GM12864 (cell line): ENCODE measurements around the gene CACNA1E.

ENCODE experiments used
- DNase-seq: peaks from one replicate; pipeline ENCODE4 v3.0.0-alpha.2; 2011; ENCODE audit warnings: low read depth
- H3K4me3 ChIP-seq: 2 replicates; pipeline ENCODE4 v1.5.1; 2011; ENCODE audit warnings: mild to moderate bottlenecking, low read depth, low read length, control low read depth
- TF ChIP-seq, protein P1 (sequence below): IDR thresholded peaks from 2 replicates; pipeline ENCODE4 v1.5.1; 2011; ENCODE audit warnings: low read depth, mild to moderate bottlenecking, moderate library complexity, low read length, control low read depth, inconsistent platforms; ENCODE audit errors: missing control alignments

Gene CACNA1E

DNA sequence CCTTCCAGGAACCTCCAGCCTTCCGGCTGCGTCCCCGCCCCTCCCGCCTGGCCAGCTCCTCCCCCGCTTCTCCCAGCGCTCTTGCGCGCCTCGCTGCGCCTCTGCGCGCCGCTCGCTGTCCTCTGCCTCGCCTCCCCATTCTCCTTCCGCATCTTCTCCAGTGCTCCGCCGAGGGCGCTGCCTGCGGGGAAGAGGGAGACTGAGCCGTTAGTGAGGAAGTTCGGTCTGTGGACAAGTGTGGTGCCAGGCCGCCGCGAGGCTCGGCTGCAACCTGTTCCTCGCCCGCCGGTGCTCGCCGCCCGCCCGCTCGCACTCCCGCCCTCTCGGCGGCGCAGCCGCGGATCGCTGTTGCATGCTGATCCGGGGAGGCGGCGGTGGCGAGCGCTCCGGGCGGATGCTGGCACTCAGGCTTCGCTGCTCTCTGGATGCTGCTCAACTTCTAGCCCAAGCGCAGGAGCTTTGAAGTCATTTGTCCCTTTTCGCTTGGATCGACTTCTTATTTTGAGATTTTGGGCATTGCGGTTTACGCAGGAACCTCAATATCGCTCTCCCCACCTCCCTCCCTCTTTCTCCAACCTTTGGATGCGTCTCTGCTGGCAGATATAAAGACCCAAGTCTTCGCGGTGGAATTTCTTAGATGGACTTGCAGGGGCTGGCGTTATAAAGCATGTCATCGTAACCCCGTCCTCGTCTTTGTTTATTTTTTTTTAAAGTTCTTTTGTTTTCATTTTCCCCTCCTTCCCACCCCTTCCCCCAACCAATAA is 614 bp upstream of the CACNA1E start:
- no peak for DNase-seq
- TF ChIP-seq, protein P1, sequence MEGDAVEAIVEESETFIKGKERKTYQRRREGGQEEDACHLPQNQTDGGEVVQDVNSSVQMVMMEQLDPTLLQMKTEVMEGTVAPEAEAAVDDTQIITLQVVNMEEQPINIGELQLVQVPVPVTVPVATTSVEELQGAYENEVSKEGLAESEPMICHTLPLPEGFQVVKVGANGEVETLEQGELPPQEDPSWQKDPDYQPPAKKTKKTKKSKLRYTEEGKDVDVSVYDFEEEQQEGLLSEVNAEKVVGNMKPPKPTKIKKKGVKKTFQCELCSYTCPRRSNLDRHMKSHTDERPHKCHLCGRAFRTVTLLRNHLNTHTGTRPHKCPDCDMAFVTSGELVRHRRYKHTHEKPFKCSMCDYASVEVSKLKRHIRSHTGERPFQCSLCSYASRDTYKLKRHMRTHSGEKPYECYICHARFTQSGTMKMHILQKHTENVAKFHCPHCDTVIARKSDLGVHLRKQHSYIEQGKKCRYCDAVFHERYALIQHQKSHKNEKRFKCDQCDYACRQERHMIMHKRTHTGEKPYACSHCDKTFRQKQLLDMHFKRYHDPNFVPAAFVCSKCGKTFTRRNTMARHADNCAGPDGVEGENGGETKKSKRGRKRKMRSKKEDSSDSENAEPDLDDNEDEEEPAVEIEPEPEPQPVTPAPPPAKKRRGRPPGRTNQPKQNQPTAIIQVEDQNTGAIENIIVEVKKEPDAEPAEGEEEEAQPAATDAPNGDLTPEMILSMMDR = no peak
- H3K4me3 ChIP-seq = peak overlapping the region; percentile 41

DNA sequence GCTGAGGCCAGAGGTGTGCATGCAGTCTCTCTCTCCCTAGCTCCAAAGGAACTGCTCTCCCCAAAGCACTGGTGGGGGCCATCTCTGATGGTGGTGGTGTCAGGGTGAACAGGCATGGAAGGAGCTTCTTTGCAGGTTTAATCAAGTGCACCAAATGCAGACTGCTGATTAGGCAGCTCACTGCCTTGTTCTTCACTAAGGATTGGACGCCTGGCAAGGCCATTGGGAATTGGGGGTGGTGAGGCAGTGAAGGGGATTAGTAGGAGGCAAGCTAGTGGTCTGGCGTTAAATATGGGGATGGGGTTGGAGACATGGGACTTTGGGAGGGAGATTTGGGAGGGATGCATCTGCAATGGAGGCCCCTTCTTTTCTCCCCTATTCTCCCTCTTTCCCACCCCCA is 1.5 kb downstream of the CACNA1E start:
- no peak overlapping the region for H3K4me3 ChIP-seq
- TF ChIP-seq, protein P1 = no peak
- DNase-seq = no peak

DNA sequence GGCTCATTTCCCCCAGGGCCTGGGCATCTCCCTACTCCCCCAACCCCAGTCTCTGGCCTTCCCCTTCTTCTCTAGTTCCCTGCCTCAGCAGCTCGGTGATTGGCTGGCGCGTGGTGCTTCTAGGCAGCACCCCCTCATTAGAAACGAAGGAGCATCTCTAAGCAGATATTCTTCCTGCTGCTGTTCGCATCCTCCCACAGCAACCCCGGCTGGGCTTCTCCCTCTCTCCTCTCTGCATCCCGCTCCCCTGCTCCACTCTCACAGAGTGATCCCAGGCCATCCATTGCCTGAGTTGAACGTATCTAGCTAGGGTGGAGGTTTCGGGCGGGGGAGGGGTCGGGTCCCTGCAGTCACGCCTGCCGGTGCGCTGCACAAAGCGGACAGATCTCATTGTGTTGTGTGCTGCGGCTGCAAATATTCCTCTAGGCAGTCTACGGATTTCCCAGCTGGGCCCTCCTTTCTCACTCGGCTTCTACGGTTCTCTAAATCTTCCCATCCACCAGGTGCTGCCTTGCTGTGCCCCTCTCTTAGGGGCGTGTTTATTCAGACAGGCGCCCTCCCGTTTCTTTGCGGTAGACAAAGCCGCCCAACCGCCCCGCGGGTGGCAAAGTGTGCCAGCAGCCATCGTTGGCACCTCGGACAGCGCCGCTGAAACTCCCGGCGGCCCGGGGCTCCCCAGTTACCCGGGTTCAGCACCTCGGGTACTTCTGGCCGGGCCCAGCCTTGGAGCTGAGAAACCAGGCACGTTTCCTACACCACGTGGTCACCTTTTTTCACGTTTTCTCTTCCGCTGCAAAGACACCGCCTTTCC is 2.2 kb downstream of the CACNA1E start:
- peak; percentile 43 for DNase-seq
- TF ChIP-seq, protein P1 = no peak
- H3K4me3 ChIP-seq = peak overlapping the region; percentile 42

DNA sequence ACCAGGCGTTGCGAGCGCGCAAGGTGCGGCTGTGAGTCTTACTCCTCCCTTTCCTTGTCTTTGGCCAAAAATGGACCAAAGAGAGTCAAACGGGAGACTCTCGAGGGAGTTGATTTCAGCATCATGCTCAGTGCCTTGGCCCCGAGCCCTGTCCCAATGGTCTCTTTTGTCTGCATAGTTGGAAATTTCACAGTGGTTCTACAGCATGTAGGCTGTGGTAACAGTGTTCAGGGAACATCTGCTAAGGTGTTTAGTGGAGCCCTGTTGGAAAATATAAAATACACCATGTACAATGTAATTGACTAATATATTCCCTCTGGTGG is 2.7 kb downstream of the CACNA1E start:
- no peak for DNase-seq
- peak overlapping the region; percentile 42 for H3K4me3 ChIP-seq
- TF ChIP-seq, protein P1 = peak; percentile 61

DNA sequence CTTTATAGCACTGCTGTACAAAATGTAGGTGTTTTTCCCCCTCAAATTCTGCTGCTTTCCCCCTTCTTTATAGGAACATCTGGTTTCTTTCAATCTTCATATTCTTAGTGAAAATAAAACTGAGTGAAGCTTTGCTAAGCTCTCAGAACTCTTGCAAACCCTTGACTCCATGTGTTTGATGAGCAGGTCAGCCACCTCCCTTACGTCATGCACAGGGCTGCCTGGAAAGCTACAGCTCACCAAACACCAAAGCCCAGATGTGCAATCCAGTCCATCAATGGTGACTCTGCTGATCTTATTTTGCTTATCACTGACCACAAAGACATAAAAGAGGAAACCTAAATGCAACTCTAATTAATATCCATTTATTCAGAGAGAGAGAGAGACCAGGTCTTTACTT is 5.5 kb downstream of the CACNA1E start:
- TF ChIP-seq, protein P1 = no peak
- no peak overlapping the region for H3K4me3 ChIP-seq
- no peak for DNase-seq

DNA sequence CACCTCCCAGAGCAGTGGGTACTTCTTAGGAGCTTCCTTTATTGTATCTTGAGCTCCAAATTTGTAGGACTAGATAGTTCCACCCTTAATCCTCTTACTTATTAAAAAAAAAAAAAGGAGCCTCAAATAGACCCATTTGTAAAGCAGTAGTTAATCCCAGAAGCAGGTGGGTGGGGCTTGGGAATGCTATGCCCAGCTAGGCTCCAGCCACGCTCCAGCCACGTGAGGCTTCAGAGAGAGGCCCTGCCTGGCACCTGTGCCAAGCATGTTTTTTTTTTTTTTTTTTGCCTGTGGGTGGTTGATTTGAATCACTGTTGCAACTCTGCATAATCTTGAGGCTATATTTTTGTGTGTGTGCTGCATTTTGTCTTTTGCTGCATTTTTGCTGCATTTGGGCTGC is 7.0 kb downstream of the CACNA1E start:
- no peak for DNase-seq
- TF ChIP-seq, protein P1 = no peak
- H3K4me3 ChIP-seq = no peak overlapping the region
